ENCODE data around the gene UBE2M.

DNA sequence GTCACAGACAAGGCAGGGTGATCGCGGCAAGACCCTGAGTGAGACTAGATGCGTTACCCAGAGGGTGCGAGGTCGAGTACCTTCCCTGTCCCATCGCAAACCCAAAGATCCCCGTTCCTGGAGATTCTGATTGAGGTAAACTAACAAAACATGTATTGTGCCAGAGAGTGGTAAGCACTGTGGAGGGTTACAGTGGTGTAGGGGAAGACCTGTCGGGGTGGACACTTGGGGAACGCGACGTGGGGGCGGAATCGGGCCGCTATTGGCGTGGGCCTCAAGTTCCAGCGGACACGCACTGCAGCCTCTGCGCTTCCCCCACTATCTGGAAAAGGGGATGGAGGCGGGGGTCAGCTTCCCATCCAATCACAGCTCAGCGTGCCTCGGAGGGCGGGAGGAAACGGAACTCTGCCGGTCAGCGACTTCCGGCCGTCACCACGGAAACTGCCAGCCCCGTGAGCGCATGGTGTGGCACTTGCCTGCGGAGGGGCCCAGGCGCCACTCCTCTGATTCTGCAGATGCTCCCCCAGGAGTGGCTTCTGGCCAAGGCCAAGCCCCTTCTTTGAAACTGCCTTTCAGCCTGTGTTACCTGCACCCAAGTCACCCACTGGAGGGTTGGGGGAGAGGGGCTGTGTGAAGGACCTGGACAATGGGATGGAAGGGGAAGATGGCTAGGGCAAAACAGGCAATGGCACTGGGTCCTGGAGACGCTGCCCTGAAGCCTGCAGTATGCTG, 1.0 kb upstream of the UBE2M start:
- TF ChIP-seq, protein P1, sequence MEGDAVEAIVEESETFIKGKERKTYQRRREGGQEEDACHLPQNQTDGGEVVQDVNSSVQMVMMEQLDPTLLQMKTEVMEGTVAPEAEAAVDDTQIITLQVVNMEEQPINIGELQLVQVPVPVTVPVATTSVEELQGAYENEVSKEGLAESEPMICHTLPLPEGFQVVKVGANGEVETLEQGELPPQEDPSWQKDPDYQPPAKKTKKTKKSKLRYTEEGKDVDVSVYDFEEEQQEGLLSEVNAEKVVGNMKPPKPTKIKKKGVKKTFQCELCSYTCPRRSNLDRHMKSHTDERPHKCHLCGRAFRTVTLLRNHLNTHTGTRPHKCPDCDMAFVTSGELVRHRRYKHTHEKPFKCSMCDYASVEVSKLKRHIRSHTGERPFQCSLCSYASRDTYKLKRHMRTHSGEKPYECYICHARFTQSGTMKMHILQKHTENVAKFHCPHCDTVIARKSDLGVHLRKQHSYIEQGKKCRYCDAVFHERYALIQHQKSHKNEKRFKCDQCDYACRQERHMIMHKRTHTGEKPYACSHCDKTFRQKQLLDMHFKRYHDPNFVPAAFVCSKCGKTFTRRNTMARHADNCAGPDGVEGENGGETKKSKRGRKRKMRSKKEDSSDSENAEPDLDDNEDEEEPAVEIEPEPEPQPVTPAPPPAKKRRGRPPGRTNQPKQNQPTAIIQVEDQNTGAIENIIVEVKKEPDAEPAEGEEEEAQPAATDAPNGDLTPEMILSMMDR (IDR thresholded peaks at IDR 0.05; ENCODE audit: insufficient read depth, low read length, poor library complexity, severe bottlenecking) = no peak
- no peak for TF ChIP-seq EZH2phosphoT487 (conservative IDR thresholded peaks at IDR 0.05; ENCODE audit: low read length)
